Astrocyte (in vitro differentiated cells and primary cell): Measurements from ENCODE around the gene MTRF1L. TPM values are rescaled to one million over a fixed set of nuclear protein-coding genes. Genes with fewer than 3 reads are reported as not detected.

Experiments used
- DNase-seq: peaks from one replicate; pipeline ENCODE4 v3.0.0-alpha.2; 2010; ENCODE audit warnings: low read depth
- FAIRE-seq: peaks from 2 replicates; lab custom pipeline; 2011; peaks lifted over from hg19 to GRCh38; lab: Jason Lieb, UNC
- H2AFZ ChIP-seq: 2 replicates; pipeline ENCODE4 v1.6.0; 2012; ENCODE audit warnings: low read depth, low read length, inconsistent platforms
- H3K27ac ChIP-seq: 2 replicates; pipeline ENCODE4 v1.5.1; 2011; ENCODE audit warnings: low read depth, low read length, inconsistent platforms
- H3K27me3 ChIP-seq: 2 replicates; pipeline ENCODE4 v1.6.0; 2011; ENCODE audit warnings: low read length, inconsistent platforms; ENCODE audit not compliant: insufficient read depth
- H3K36me3 ChIP-seq: 2 replicates; pipeline ENCODE4 v1.5.1; 2011; ENCODE audit warnings: low read length, inconsistent platforms; ENCODE audit not compliant: insufficient read depth
- H3K4me1 ChIP-seq: 2 replicates; pipeline ENCODE4 v1.5.1; 2011; ENCODE audit warnings: low read length, inconsistent platforms; ENCODE audit not compliant: insufficient read depth
- H3K4me2 ChIP-seq: 2 replicates; pipeline ENCODE4 v1.6.0; 2012; ENCODE audit warnings: low read length, inconsistent platforms
- H3K4me3 ChIP-seq: 2 replicates; pipeline ENCODE4 v1.5.1; 2011; ENCODE audit warnings: low read depth, mild to moderate bottlenecking, low read length, inconsistent platforms; ENCODE audit not compliant: insufficient read depth
- H3K79me2 ChIP-seq: 2 replicates; pipeline ENCODE4 v1.6.0; 2012; ENCODE audit warnings: mild to moderate bottlenecking, low read length, inconsistent platforms; ENCODE audit not compliant: insufficient read depth
- H3K9ac ChIP-seq: 2 replicates; pipeline ENCODE4 v1.6.0; 2012; ENCODE audit warnings: mild to moderate bottlenecking, low read length, inconsistent platforms
- H3K9me3 ChIP-seq: 2 replicates; pipeline ENCODE4 v1.5.1; 2012; ENCODE audit warnings: low read depth, mild to moderate bottlenecking, low read length, inconsistent platforms; ENCODE audit not compliant: insufficient read depth
- H4K20me1 ChIP-seq: 2 replicates; pipeline ENCODE4 v1.6.0; 2012; ENCODE audit warnings: low read length, inconsistent platforms; ENCODE audit not compliant: insufficient read depth
- H3K27ac Mint-ChIP-seq: one replicate; pipeline ENCODE4 v1.8.0; 2021; ENCODE audit warnings: mild to moderate bottlenecking, mixed read lengths; ENCODE audit not compliant: unreplicated experiment
- H3K27me3 Mint-ChIP-seq: one replicate; pipeline ENCODE4 v1.8.0; 2021; ENCODE audit warnings: low read depth, mixed read lengths; ENCODE audit not compliant: unreplicated experiment
- H3K36me3 Mint-ChIP-seq: one replicate; pipeline ENCODE4 v1.8.0; 2021; ENCODE audit warnings: low read depth, mixed read lengths; ENCODE audit not compliant: unreplicated experiment
- H3K4me1 Mint-ChIP-seq: one replicate; pipeline ENCODE4 v1.8.0; 2021; ENCODE audit warnings: low read depth, mixed read lengths; ENCODE audit not compliant: unreplicated experiment
- H3K4me3 Mint-ChIP-seq: one replicate; pipeline ENCODE4 v1.8.0; 2021; ENCODE audit warnings: mild to moderate bottlenecking, moderate library complexity, mixed read lengths; ENCODE audit not compliant: unreplicated experiment
- H3K9me3 Mint-ChIP-seq: one replicate; pipeline ENCODE4 v1.8.0; 2021; ENCODE audit warnings: mild to moderate bottlenecking, mixed read lengths; ENCODE audit not compliant: unreplicated experiment
- CTCF ChIP-seq: IDR thresholded peaks from 2 replicates; pipeline ENCODE4 v1.5.1; 2011; ENCODE audit warnings: low read depth, mild to moderate bottlenecking, inconsistent platforms, low read length, moderate library complexity; ENCODE audit not compliant: insufficient read depth
- EZH2 ChIP-seq: IDR thresholded peaks from 2 replicates; pipeline ENCODE4 v1.6.1; 2012; ENCODE audit warnings: mild to moderate bottlenecking, low read length, inconsistent platforms; ENCODE audit not compliant: insufficient read depth
- total RNA-seq: library from RNA; stranded (reverse); gene quantifications from 2 replicates; pipeline ENCODE4 v1.2.1, GENCODE V29; 2021

The MTRF1L gene
- total RNA-seq, 1 donor from 2014 or later = 33.2 TPM

- Histone ChIP-seq H3K27me3 (no peaks in the 10 kb centered on the region), H3K4me2 (no peak overlapping the region), H3K4me3 (no peak overlapping the region), H3K27ac (no peak overlapping the region), H2AFZ (no peak overlapping the region), H3K79me2 (no peaks in the 10 kb centered on the region), H4K20me1 (no peaks in the 10 kb centered on the region), H3K9me3 (no peaks in the 10 kb centered on the region), H3K4me1 (no peaks in the 10 kb centered on the region), H3K36me3 (no peaks in the 10 kb centered on the region), H3K9ac (no peak overlapping the region)
- no peak for TF ChIP-seq EZH2
- H3K4me1 Mint-ChIP-seq = peaks cover 13% of the 10 kb centered on the region
- H3K27ac Mint-ChIP-seq = no peak overlapping the region
- H3K27me3 Mint-ChIP-seq = no peaks in the 10 kb centered on the region
- FAIRE-seq = no peak
- H3K9me3 Mint-ChIP-seq = no peaks in the 10 kb centered on the region
- no peak for DNase-seq
- H3K4me3 Mint-ChIP-seq = no peak overlapping the region
- H3K36me3 Mint-ChIP-seq = no peaks in the 10 kb centered on the region
Measured at GRCh38 chr6:153018355-153018754, 15.8 kb upstream of the MTRF1L start.

GRCh38 chr6:153016846-153017245 is 14.3 kb upstream of the MTRF1L start:
- Mint-ChIP-seq H3K27me3 (no peaks in the 10 kb centered on the region), H3K4me1 (peaks cover 17% of the 10 kb centered on the region), H3K9me3 (no peaks in the 10 kb centered on the region), H3K36me3 (no peaks in the 10 kb centered on the region), H3K4me3 (no peak overlapping the region), H3K27ac (no peak overlapping the region)
- Histone ChIP-seq H4K20me1 (no peaks in the 10 kb centered on the region), H3K9ac (no peak overlapping the region), H2AFZ (no peak overlapping the region), H3K79me2 (no peaks in the 10 kb centered on the region), H3K4me3 (no peak overlapping the region), H3K9me3 (no peaks in the 10 kb centered on the region), H3K36me3 (no peaks in the 10 kb centered on the region), H3K27ac (no peak overlapping the region), H3K4me1 (no peaks in the 10 kb centered on the region), H3K4me2 (no peak overlapping the region), H3K27me3 (no peaks in the 10 kb centered on the region)
- no peak for FAIRE-seq
- DNase-seq = no peak
- no peak for TF ChIP-seq EZH2
- TF ChIP-seq CTCF = no peak

- no peaks in the 10 kb centered on the region for H3K79me2 ChIP-seq
Measured at GRCh38 chr6:153015094-153015640, 12.7 kb upstream of the MTRF1L start.

More at GRCh38 chr6:153015094-153015640, 12.7 kb upstream of the MTRF1L start:
- Histone ChIP-seq H3K4me1 (no peaks in the 10 kb centered on the region), H3K9ac (no peak overlapping the region), H3K27me3 (no peaks in the 10 kb centered on the region), H3K36me3 (no peaks in the 10 kb centered on the region), H3K4me3 (no peak overlapping the region), H3K27ac (no peak overlapping the region), H4K20me1 (no peaks in the 10 kb centered on the region), H3K4me2 (peak overlapping the region; percentile 11), H3K9me3 (no peaks in the 10 kb centered on the region), H2AFZ (no peak overlapping the region)
- H3K4me1 Mint-ChIP-seq = peaks cover 17% of the 10 kb centered on the region
- TF ChIP-seq CTCF = no peak
- TF ChIP-seq EZH2 = no peak
- no peak for DNase-seq
- peak overlapping the region; percentile 14 for H3K27ac Mint-ChIP-seq
- no peaks in the 10 kb centered on the region for H3K27me3 Mint-ChIP-seq
- H3K4me3 Mint-ChIP-seq = no peak overlapping the region
- H3K36me3 Mint-ChIP-seq = no peaks in the 10 kb centered on the region
- FAIRE-seq = no peak
- no peaks in the 10 kb centered on the region for H3K9me3 Mint-ChIP-seq
